Loucy (cell line): ENCODE measurements around the gene SPEM2.

Source experiments
- H2AFZ ChIP-seq: fragments of 200-600 bp; sonication (generic); 2 replicates; pipeline ENCODE4 v1.6.0; 2016; ENCODE audit warnings: antibody characterized with exemption, mild to moderate bottlenecking, low read length, moderate library complexity
- H3F3A ChIP-seq: fragments of 200-600 bp; 2 replicates; pipeline ENCODE4 v1.6.0; 2016; ENCODE audit warnings: antibody characterized with exemption, low read depth, mild to moderate bottlenecking
- H3K27me3 ChIP-seq: fragments of 200-600 bp; sonication (generic); 2 replicates; pipeline ENCODE4 v1.6.1; 2014; ENCODE audit warnings: low read length, mild to moderate bottlenecking; ENCODE audit not compliant: insufficient read depth, poor library complexity, severe bottlenecking
- H3K36me3 ChIP-seq: fragments of 200-600 bp; sonication (generic); 2 replicates; pipeline ENCODE4 v1.6.1; 2016; ENCODE audit warnings: low read length; ENCODE audit not compliant: insufficient read depth
- H3K4me1 ChIP-seq: fragments of 200-600 bp; sonication (generic); 2 replicates; pipeline ENCODE4 v1.5.1; 2014; ENCODE audit warnings: low read length, mild to moderate bottlenecking; ENCODE audit not compliant: insufficient read depth, poor library complexity, severe bottlenecking
- H3K4me2 ChIP-seq: fragments of 200-600 bp; sonication (generic); 2 replicates; pipeline ENCODE4 v1.6.0; 2014; ENCODE audit warnings: antibody characterized with exemption, low read length, low read depth, mild to moderate bottlenecking; ENCODE audit not compliant: poor library complexity, severe bottlenecking
- H3K4me3 ChIP-seq: fragments of 200-600 bp; sonication (generic); 2 replicates; pipeline ENCODE4 v1.5.1; 2014; ENCODE audit warnings: low read length, mild to moderate bottlenecking, mixed read lengths; ENCODE audit not compliant: poor library complexity, severe bottlenecking
- H3K79me2 ChIP-seq: fragments of 200-600 bp; sonication (generic); 2 replicates; pipeline ENCODE4 v1.6.1; 2014; ENCODE audit warnings: low read length; ENCODE audit not compliant: insufficient read depth
- H3K9ac ChIP-seq: fragments of 200-600 bp; sonication (generic); 2 replicates; pipeline ENCODE4 v1.6.0; 2014; ENCODE audit warnings: mild to moderate bottlenecking, low read depth, low read length, moderate library complexity; ENCODE audit not compliant: poor library complexity, severe bottlenecking
- H3K9me2 ChIP-seq: fragments of 200-600 bp; sonication (generic); replicated peaks from 2 replicates; pipeline ENCODE4 v1.6.1; 2016; ENCODE audit warnings: low read depth, low read length, mixed read lengths
- H3K9me3 ChIP-seq: fragments of 200-600 bp; sonication (generic); 2 replicates; pipeline ENCODE4 v1.6.1; 2014; ENCODE audit warnings: mild to moderate bottlenecking, antibody characterized with exemption, low read length, low read depth; ENCODE audit not compliant: insufficient read depth
- H4K20me1 ChIP-seq: fragments of 200-600 bp; sonication (generic); 2 replicates; pipeline ENCODE4 v1.6.0; 2014; ENCODE audit warnings: antibody characterized with exemption, low read length, mild to moderate bottlenecking; ENCODE audit not compliant: insufficient read depth, poor library complexity, severe bottlenecking
- EZH2phosphoT487 ChIP-seq: fragments of 200-600 bp; IDR thresholded peaks from 2 replicates; pipeline ENCODE4 v1.6.1; 2018; ENCODE audit warnings: antibody characterized with exemption, mild to moderate bottlenecking, moderate library complexity, borderline replicate concordance
- TF ChIP-seq, protein P1 (sequence below): fragments of 200-600 bp; sonication (generic); conservative IDR thresholded peaks from 2 replicates; pipeline ENCODE4 v1.5.1; 2014; ENCODE audit warnings: mild to moderate bottlenecking, antibody characterized with exemption, low read length

The SPEM2 gene

DNA sequence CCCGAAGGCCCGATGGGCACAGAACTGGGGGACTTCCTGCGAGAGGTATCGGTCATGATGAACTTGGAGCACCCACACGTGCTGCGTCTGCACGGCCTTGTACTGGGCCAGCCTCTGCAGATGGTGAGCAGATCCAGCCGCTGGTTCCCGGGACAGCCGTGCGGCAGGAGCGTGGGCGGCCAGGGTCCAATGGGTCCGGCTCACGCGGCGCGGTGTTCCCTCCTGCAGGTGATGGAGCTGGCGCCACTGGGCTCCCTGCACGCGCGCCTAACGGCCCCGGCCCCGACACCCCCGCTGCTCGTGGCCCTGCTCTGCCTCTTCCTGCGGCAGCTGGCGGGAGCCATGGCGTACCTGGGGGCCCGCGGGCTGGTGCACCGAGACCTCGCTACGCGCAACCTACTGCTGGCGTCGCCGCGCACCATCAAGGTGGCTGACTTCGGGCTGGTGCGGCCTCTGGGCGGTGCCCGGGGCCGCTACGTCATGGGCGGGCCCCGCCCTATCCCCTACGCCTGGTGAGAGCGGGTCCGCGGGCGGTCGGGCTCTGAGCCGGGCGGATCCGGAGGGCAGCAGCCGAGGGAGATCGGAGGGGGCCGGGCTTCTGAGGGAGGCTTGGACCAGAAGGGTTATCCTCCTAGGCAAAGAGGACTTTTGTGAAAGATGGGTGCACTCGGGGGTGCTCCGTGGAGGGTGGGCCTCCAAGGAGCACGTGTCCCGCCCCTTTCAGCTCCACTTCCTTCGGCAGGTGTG is 41.5 kb upstream of the SPEM2 start:
- TF ChIP-seq, protein P1, sequence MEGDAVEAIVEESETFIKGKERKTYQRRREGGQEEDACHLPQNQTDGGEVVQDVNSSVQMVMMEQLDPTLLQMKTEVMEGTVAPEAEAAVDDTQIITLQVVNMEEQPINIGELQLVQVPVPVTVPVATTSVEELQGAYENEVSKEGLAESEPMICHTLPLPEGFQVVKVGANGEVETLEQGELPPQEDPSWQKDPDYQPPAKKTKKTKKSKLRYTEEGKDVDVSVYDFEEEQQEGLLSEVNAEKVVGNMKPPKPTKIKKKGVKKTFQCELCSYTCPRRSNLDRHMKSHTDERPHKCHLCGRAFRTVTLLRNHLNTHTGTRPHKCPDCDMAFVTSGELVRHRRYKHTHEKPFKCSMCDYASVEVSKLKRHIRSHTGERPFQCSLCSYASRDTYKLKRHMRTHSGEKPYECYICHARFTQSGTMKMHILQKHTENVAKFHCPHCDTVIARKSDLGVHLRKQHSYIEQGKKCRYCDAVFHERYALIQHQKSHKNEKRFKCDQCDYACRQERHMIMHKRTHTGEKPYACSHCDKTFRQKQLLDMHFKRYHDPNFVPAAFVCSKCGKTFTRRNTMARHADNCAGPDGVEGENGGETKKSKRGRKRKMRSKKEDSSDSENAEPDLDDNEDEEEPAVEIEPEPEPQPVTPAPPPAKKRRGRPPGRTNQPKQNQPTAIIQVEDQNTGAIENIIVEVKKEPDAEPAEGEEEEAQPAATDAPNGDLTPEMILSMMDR: no peak
- no peak for TF ChIP-seq EZH2phosphoT487
- Histone ChIP-seq H4K20me1 (no peaks in the 10 kb centered on the region), H3K9me3 (no peaks in the 10 kb centered on the region), H3K79me2 (no peaks in the 10 kb centered on the region), H3K9ac (no peak overlapping the region), H3K9me2 (no peaks in the 10 kb centered on the region), H3F3A (no peaks in the 10 kb centered on the region), H3K36me3 (no peaks in the 10 kb centered on the region), H3K4me1 (no peaks in the 10 kb centered on the region), H2AFZ (peak overlapping the region; percentile 59; the same call in 1 of the 2 replicates), H3K4me3 (peak overlapping the region; percentile 57), H3K4me2 (peak overlapping the region; percentile 54), H3K27me3 (no peaks in the 10 kb centered on the region)

DNA sequence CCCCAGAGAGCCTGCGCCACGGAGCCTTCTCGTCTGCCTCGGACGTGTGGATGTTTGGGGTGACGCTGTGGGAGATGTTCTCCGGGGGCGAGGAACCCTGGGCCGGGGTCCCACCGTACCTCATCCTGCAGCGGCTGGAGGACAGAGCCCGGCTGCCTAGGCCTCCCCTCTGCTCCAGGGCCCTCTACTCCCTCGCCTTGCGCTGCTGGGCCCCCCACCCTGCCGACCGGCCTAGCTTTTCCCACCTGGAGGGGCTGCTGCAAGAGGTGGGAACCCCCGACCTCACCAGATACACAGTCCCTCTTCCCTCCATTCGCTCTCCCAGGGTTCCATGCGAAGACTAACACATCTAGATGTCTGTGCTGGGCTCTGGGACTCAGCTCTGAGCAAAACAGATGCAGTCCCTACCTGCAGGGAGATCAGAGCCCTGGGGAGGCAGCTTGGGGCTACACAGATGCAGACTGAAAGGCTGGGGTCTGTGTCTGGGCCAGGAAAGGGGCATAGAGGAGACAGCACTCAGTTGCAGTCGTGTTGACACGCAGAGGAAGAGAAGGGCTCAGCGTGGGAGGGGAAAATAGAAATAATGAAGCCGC is 40.8 kb upstream of the SPEM2 start:
- H3K4me3 ChIP-seq: peak overlapping the region; percentile 57
- H3K9ac ChIP-seq: no peak overlapping the region
- H3K79me2 ChIP-seq: no peaks in the 10 kb centered on the region
- H3K9me3 ChIP-seq: no peaks in the 10 kb centered on the region
- peak overlapping the region; percentile 59; the same call in 1 of the 2 replicates for H2AFZ ChIP-seq
- no peaks in the 10 kb centered on the region for H3K27me3 ChIP-seq
- peak overlapping the region; percentile 54 for H3K4me2 ChIP-seq
- H3K36me3 ChIP-seq: no peaks in the 10 kb centered on the region
- no peaks in the 10 kb centered on the region for H3F3A ChIP-seq
- no peaks in the 10 kb centered on the region for H3K9me2 ChIP-seq
- TF ChIP-seq, protein P1: no peak
- no peak for TF ChIP-seq EZH2phosphoT487
- H3K4me1 ChIP-seq: no peaks in the 10 kb centered on the region
- no peaks in the 10 kb centered on the region for H4K20me1 ChIP-seq

- H3K4me1 ChIP-seq: peaks cover 6% of the 10 kb centered on the region
- H3K36me3 ChIP-seq: no peaks in the 10 kb centered on the region
- no peaks in the 10 kb centered on the region for H3K27me3 ChIP-seq
- no peaks in the 10 kb centered on the region for H3K9me2 ChIP-seq
- no peaks in the 10 kb centered on the region for H4K20me1 ChIP-seq
- no peak overlapping the region for H3K4me2 ChIP-seq
- no peak overlapping the region for H3K4me3 ChIP-seq
- no peak overlapping the region for H2AFZ ChIP-seq
- TF ChIP-seq EZH2phosphoT487: no peak
- TF ChIP-seq, protein P1: no peak
- no peaks in the 10 kb centered on the region for H3F3A ChIP-seq
- no peaks in the 10 kb centered on the region for H3K9me3 ChIP-seq
- H3K9ac ChIP-seq: no peak overlapping the region
- no peaks in the 10 kb centered on the region for H3K79me2 ChIP-seq
These were observed 36.6 kb upstream of the SPEM2 start for GRCh38 chr17:7388856-7389255.
